Measurements from ENCODE around the gene PRDM2.
"Not testable (repeated sequence)": the region's sequence is repeated elsewhere in the genome, so short reads cannot be mapped to it uniquely, and the experiment has no call there.

Gene PRDM2

GRCh38 chr1:13697738-13698137 lies 2.2 kb upstream of the PRDM2 start:
- in situ Hi-C loops (cut with HindIII; ENCODE audit: low sequenced_read_pairs), result no loop called here

GRCh38 chr1:13699510-13699909 lies 478 bp upstream of the PRDM2 start:
- in situ Hi-C loops (cut with HindIII; ENCODE audit: low sequenced_read_pairs), result no loop called here

- in situ Hi-C loops (cut with HindIII; ENCODE audit: low sequenced_read_pairs), result no loop called here
Measured at GRCh38 chr1:13700521-13701270, 708 bp downstream of the PRDM2 start.

GRCh38 chr1:13701271-13701640 lies 1.3 kb downstream of the PRDM2 start:
- in situ Hi-C loops (cut with HindIII; ENCODE audit: low sequenced_read_pairs), result no loop called here

GRCh38 chr1:13702425-13703127 lies 2.6 kb downstream of the PRDM2 start:
- in situ Hi-C loops (cut with HindIII; ENCODE audit: low sequenced_read_pairs), result no loop called here

GRCh38 chr1:13703128-13703513 lies 3.1 kb downstream of the PRDM2 start:
- in situ Hi-C loops (cut with HindIII; ENCODE audit: low sequenced_read_pairs), result no loop called here

GRCh38 chr1:13703558-13704490 lies 3.8 kb downstream of the PRDM2 start:
- in situ Hi-C loops (cut with HindIII; ENCODE audit: low sequenced_read_pairs), result no loop called here

- in situ Hi-C loops (cut with HindIII; ENCODE audit: low sequenced_read_pairs), result no loop called here
Measured at GRCh38 chr1:13706046-13706445, 6.1 kb downstream of the PRDM2 start.

GRCh38 chr1:13707164-13707563 lies 7.2 kb downstream of the PRDM2 start:
- in situ Hi-C loops (cut with HindIII; ENCODE audit: low sequenced_read_pairs), result no loop called here

GRCh38 chr1:13708380-13708982 lies 8.5 kb downstream of the PRDM2 start:
- in situ Hi-C loops (cut with HindIII; ENCODE audit: low sequenced_read_pairs), result no loop called here

GRCh38 chr1:13710086-13710485 lies 10.1 kb downstream of the PRDM2 start:
- in situ Hi-C loops (cut with HindIII; ENCODE audit: low sequenced_read_pairs), result no loop called here

GRCh38 chr1:13714851-13715250 lies 14.9 kb downstream of the PRDM2 start:
- in situ Hi-C loops (cut with HindIII; ENCODE audit: low sequenced_read_pairs), result no loop called here

GRCh38 chr1:13715616-13716287 lies 15.8 kb downstream of the PRDM2 start:
- in situ Hi-C loops (cut with HindIII; ENCODE audit: low sequenced_read_pairs), result not testable (repeated sequence)

- in situ Hi-C loops (cut with HindIII; ENCODE audit: low sequenced_read_pairs), result no loop called here
Measured at GRCh38 chr1:13722808-13723360, 22.9 kb downstream of the PRDM2 start.

- in situ Hi-C loops (cut with HindIII; ENCODE audit: low sequenced_read_pairs), result no loop called here
Measured at GRCh38 chr1:13723810-13724209, 23.8 kb downstream of the PRDM2 start.

- in situ Hi-C loops (cut with HindIII; ENCODE audit: low sequenced_read_pairs), result no loop called here
Measured at GRCh38 chr1:13725714-13726175, 25.8 kb downstream of the PRDM2 start.

GRCh38 chr1:13728091-13728715 lies 28.2 kb downstream of the PRDM2 start:
- in situ Hi-C loops (cut with HindIII; ENCODE audit: low sequenced_read_pairs), result no loop called here

GRCh38 chr1:13730291-13730690 lies 30.3 kb downstream of the PRDM2 start:
- in situ Hi-C loops (cut with HindIII; ENCODE audit: low sequenced_read_pairs), result no loop called here

- in situ Hi-C loops (cut with HindIII; ENCODE audit: low sequenced_read_pairs), result no loop called here
Measured at GRCh38 chr1:13730751-13731482, 30.9 kb downstream of the PRDM2 start.
